Hypothalamus (tissue), 51 donors: ENCODE measurements around the gene IQGAP2.
A peak's percentile ranks its signal among the peaks of the same experiment; 100 is the strongest.
"Not testable (repeated sequence)": the region's sequence is repeated elsewhere in the genome, so short reads cannot be mapped to it uniquely, and the experiment has no call there.

Experiments
- DNase-seq, 51 donors: peaks; one replicate each; lab custom pipeline; 2025; lab: John Stamatoyannopoulos, UW

The IQGAP2 gene

DNA sequence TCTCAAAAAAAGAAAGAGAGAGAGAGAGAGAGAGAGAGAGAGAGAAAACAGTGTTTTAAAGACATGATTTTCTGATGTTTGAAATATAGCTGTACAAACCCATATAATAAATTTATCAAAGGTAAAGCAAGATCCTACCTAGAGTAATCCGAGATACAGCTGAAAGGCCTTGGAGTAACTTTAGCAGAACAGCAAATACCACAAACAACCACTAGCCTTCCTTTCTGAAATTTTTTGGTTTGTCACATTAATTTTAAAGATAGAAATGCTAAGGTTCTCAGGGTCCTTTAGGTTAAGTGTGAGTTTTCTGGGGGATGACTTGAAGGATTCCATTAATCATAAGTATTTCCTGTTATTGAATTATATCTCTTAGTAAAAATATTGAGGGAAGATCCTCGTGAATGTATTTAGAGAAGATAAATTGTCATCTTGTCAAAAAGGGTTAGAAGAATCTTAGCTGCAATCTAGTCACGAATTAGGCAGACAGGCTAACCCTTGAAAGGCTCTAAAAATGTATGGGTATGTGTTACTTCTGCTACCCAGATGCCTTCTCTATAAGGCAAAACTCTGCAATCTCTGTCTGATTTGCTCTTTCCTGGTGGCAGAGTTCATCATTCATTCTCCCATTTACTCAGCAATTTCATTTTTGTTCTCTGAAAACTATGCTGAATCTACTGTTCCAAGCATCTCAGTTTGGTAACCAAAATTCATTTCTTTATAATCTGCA, 192.8 kb downstream of the IQGAP2 start:
- no peak for DNase-seq

- no peak for DNase-seq
Measured at GRCh38 chr5:76598531-76598930, 195.4 kb downstream of the IQGAP2 start.

DNA sequence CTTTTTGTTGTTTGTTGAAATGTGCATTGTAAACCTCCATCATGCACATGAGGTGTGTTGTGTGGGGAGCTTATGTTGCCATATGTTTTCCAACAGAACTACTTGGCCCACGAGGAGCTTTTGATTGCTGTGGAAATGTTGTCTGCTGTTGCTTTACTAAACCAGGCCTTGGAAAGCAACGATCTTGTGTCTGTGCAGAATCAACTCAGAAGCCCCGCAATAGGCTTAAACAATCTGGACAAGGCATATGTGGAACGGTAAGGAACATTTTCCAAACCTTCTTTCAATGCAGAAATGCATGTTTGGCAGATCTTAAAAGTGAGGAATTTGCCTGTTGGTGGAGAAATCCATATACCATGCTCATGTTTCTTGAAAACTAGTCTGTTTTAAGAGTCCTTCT, 197.6 kb downstream of the IQGAP2 start:
- DNase-seq: no peak

- peak in 8 of 51 donors; percentile 0 to 61 (median 14) for DNase-seq
Measured at GRCh38 chr5:76601470-76601869, 198.4 kb downstream of the IQGAP2 start.

- DNase-seq: no peak
Measured at GRCh38 chr5:76602094-76602726, 199.1 kb downstream of the IQGAP2 start.

GRCh38 chr5:76603991-76604390, 200.9 kb downstream of the IQGAP2 start:
- not testable (repeated sequence) for DNase-seq

DNA sequence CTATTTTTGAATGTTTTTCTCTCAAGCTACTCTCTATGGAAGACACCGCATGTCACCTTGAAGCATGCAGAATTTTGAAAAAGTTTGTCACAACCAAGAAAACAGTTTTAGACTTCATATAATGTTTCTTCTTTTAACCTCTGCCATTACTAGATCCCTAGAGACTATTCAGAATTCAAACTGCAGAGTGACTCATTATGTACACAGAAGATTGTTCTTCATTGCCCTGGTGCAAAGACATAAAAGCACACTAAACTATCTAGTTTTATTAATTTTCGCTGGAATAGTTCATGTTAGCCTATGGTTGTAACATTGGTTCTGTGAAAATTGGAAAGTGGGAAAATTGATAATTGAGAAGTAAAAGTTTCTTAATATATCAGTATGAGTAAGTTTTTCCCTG, 201.8 kb downstream of the IQGAP2 start:
- DNase-seq: no peak

DNA sequence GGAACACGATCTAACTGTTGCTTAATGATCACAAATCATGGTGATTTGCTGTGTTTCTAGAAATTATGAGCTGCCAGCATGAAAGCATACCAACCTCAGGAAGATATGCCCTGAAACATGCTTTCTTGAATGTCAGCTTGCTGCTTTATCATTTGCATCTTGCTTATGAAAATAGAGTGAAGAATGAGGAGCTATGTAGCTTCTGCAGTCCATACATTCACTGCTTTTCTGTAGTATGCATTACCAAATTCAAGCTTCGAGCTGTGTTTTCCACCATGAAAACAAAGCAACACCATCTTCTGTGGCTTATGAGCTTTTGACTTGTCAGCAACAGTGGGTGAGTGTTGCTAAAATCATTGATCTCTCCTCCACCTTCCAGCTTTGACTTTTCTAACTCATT, 203.6 kb downstream of the IQGAP2 start:
- no peak for DNase-seq

GRCh38 chr5:76607353-76607871, 204.3 kb downstream of the IQGAP2 start:
- DNase-seq: peak in 8 of 51 donors; percentile 2 to 55 (median 10)

- no peak for DNase-seq
Measured at GRCh38 chr5:76608833-76609232, 205.7 kb downstream of the IQGAP2 start.

- DNase-seq: no peak
Measured at GRCh38 chr5:76610196-76610595, 207.1 kb downstream of the IQGAP2 start.

GRCh38 chr5:76612942-76613341, 209.9 kb downstream of the IQGAP2 start:
- DNase-seq: no peak

- DNase-seq: no peak
Measured at GRCh38 chr5:76615759-76616158, 212.7 kb downstream of the IQGAP2 start.

- DNase-seq: no peak
Measured at GRCh38 chr5:76616206-76616605, 213.1 kb downstream of the IQGAP2 start.

DNA sequence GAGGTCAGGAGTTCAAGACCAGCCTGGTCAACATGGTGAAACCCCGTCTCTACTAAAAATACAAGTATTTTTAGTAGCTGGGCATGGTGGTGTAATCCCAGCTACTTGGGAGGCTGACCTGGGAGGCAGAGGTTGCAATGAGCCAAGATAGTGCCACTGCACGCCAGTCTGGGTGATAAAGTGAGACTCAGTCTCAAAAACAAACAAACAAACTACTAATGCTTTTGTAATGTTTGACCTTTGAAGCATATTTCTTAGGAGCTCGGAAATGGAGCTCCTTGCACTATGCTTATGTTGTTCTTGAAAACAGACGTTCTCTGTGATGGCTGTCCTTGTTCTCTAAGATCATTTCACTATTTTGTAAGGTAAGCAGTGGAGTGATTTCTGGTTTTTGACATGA, 214.1 kb downstream of the IQGAP2 start:
- DNase-seq: no peak

- no peak for DNase-seq
Measured at GRCh38 chr5:76617675-76618074, 214.6 kb downstream of the IQGAP2 start.

DNA sequence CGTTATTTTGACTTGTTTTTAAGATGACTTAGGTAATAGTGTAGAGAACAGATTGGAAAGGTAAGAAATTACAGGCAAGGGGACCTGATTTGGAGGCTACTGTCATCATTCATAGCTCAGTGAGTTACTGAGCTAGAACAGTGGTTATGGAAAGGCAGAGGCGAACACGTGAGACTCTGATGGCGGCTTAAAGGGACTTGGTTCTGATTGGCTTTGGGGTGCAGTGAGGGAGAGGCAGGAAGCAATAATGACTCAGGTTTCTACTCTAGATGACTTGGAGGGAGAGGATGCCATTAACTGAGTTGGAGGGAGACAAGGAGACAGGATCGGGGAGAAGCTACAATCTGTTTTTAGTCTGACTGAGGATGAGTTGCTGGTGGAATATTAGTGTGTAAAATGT, 217.1 kb downstream of the IQGAP2 start:
- no peak for DNase-seq

DNA sequence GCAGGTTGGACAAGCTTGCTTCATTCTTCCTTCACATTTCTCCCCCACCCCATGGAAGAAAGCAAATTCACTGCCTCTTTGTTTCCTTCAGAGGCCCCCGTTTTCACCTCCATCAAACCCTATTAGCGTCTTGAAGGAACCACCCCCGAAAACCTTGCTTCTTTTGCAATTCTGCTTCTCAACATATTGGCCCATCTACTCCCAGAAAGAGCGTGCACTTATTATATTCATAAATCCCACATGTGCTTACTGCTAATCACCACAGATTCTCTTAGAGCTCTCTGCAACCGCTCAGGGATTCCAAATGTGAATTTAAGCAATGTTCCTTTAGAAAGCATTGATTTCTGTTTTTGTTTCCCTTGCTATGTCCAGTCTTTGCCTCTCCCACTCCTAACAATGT, 219.0 kb downstream of the IQGAP2 start:
- no peak for DNase-seq

DNA sequence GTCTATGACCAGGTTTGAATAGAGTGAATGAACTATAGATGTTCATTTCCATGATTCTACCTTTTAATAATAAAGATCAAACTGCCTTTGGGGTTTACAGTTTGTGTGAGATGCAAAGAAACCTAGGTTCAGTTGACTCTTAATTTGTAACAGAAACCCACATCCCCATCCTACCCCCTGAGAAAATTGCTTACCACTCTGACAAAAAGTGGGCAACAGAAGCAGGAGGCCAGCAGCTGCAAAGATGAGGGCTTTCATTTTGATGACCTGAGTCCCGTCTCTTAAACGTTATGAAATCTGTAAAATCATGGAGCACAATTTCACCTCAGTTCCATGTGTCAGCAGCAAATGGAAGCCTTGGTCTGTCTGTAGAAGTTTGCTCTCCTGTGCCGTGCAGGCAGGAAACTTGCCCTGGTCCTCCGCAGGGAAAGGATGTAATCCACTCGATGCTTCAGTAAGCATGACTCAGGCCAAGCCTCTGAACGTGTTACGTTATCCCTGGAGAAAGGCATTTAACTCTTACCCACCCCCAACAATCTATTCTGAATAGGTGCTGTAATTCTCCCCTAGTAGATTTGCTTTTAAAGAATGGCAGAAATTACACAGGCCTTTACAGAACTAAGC, 220.0 kb downstream of the IQGAP2 start, which contains the start of gene F2RL2:
F2RL2 (minus strand) TSS at position 431 of the 624 bp plus-strand sequence; CDS start at position 258, 173 bp downstream.
- DNase-seq: peak in 4 of 51 donors; percentile 7 to 34 (median 12)

GRCh38 chr5:76625087-76625815, 222.2 kb downstream of the IQGAP2 start:
- no peak for DNase-seq

DNA sequence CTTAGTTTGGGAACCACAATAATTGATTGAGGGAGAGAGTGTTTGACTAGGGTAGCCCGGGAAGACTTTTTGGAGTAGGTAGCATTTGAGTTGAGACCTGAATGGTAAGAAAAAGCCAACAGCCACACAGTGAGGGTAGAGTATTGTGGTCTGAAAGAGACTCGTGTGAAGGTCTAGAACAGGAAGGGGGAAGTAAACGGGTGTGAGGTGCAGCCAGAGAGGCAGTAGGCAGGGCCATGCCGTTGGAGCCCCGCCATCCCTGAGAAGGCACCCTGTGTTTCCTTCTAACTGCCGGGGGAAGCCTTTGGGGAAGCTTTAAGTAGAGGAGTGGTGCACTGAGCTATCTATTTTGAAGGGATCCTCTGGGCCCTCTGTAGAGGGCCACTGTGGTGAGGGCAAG, 223.7 kb downstream of the IQGAP2 start:
- DNase-seq: no peak
